ENCODE results near the gene MAPKAP1.

- TF ChIP-seq GATA3 (IDR thresholded peaks at IDR 0.05; ENCODE audit: low read depth, low read length) (peak; percentile 34; the same call in 1 of the 2 replicates), GATA2 (IDR thresholded peaks at IDR 0.05; ENCODE audit: low read depth, low read length) (no peak)
Observed at GRCh38 chr9:125754096-125754495, 47.1 kb upstream of the MAPKAP1 start.

Data from SH-SY5Y (cell line).